ENCODE results near the gene TP73. TPM values are rescaled to one million over a fixed set of nuclear protein-coding genes. Genes with fewer than 3 reads are reported as not detected.

Gene TP73
- total RNA-seq, 3 donors from 2014 or later (not counting 1 experiment from before 2014, with no cell fraction given): 0.28 to 0.50 (median 0.39) TPM

- peaks cover 5 to 17% of the 10 kb centered on the region in 2 donors for H3K4me1 Mint-ChIP-seq
- Histone ChIP-seq H3K4me1 (ENCODE audit: control insufficient read depth, insufficient read depth, low read length) (peaks cover 26% of the 10 kb centered on the region), H3K36me3 (ENCODE audit: control insufficient read depth, insufficient read depth, low read length) (no peaks in the 10 kb centered on the region), H3K27ac (ENCODE audit: low read length) (no peak overlapping the region), H3K9me3 (ENCODE audit: control insufficient read depth, insufficient read depth, low read length) (no peaks in the 10 kb centered on the region), H3K4me3 (ENCODE audit: low read length) (no peak overlapping the region), H3K27me3 (ENCODE audit: control insufficient read depth, insufficient read depth, low read length) (peaks cover 26% of the 10 kb centered on the region)
- TF ChIP-seq, protein P1, sequence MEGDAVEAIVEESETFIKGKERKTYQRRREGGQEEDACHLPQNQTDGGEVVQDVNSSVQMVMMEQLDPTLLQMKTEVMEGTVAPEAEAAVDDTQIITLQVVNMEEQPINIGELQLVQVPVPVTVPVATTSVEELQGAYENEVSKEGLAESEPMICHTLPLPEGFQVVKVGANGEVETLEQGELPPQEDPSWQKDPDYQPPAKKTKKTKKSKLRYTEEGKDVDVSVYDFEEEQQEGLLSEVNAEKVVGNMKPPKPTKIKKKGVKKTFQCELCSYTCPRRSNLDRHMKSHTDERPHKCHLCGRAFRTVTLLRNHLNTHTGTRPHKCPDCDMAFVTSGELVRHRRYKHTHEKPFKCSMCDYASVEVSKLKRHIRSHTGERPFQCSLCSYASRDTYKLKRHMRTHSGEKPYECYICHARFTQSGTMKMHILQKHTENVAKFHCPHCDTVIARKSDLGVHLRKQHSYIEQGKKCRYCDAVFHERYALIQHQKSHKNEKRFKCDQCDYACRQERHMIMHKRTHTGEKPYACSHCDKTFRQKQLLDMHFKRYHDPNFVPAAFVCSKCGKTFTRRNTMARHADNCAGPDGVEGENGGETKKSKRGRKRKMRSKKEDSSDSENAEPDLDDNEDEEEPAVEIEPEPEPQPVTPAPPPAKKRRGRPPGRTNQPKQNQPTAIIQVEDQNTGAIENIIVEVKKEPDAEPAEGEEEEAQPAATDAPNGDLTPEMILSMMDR (IDR thresholded peaks at IDR 0.05): no peak
- no peak overlapping the region for H3K4me3 Mint-ChIP-seq
- ATAC-seq (no peak), DNase-seq (no peak)
- no peaks in the 10 kb centered on the region for H3K36me3 Mint-ChIP-seq
- intact Hi-C loops (cut with micrococcal nuclease): no loop called here
- no peaks in the 10 kb centered on the region for H3K9me3 Mint-ChIP-seq
- 92% methylated on average over 22 of the region's 22 CpGs for WGBS (ENCODE audit: insufficient coverage)
- no peak overlapping the region for H3K27ac Mint-ChIP-seq
- H3K27me3 Mint-ChIP-seq (ENCODE audit: low read depth in 2 of 2): peaks cover 43 to 65% of the 10 kb centered on the region in 2 donors
Observed at GRCh38 chr1:3654549-3655281, 2.4 kb downstream of the TP73 start.

GRCh38 chr1:3656450-3657095, 4.3 kb downstream of the TP73 start:
- H3K4me1 Mint-ChIP-seq: no peaks in the 10 kb centered on the region
- 75% methylated on average over 13 of the region's 13 CpGs for WGBS (ENCODE audit: insufficient coverage)
- H3K4me3 Mint-ChIP-seq: no peak overlapping the region

DNA sequence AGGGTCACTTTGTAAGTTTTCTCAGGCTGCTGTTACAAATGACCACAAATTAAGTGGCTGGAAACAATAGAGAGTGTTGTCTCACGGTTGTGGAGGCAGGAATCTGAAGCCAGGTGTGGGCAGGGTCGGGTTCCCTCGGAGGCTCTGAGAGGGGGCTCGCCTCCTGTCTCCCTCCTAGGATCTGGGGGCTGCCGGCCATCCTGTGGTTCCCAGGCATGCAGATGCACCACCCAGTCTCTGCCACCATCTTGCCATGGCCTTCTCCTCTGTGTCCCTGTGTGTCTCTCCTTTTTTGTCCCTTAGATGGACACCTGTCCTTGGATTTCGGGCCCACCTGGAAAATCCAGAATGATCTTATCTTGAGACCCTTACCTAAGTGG, 4.8 kb downstream of the TP73 start:
- Histone ChIP-seq H3K4me1 (ENCODE audit: control insufficient read depth, insufficient read depth, low read length) (peaks cover 5% of the 10 kb centered on the region), H3K27ac (ENCODE audit: low read length) (no peak overlapping the region), H3K27me3 (ENCODE audit: control insufficient read depth, insufficient read depth, low read length) (peaks cover 6% of the 10 kb centered on the region), H3K4me3 (ENCODE audit: low read length) (no peak overlapping the region), H3K36me3 (ENCODE audit: control insufficient read depth, insufficient read depth, low read length) (no peaks in the 10 kb centered on the region), H3K9me3 (ENCODE audit: control insufficient read depth, insufficient read depth, low read length) (no peaks in the 10 kb centered on the region)
- no peak for ATAC-seq
- no peaks in the 10 kb centered on the region for H3K4me1 Mint-ChIP-seq
- no peak overlapping the region for H3K4me3 Mint-ChIP-seq
- TF ChIP-seq, protein P1 (IDR thresholded peaks at IDR 0.05): no peak
- intact Hi-C loops (cut with micrococcal nuclease): no loop called here
- WGBS (ENCODE audit: insufficient coverage): 66% methylated on average over 6 of the region's 6 CpGs
- peaks cover 33 to 53% of the 10 kb centered on the region in 2 donors for H3K27me3 Mint-ChIP-seq (ENCODE audit: low read depth in 2 of 2)
- no peaks in the 10 kb centered on the region for H3K9me3 Mint-ChIP-seq
- no peak overlapping the region for H3K27ac Mint-ChIP-seq
- no peaks in the 10 kb centered on the region for H3K36me3 Mint-ChIP-seq
- DNase-seq: no peak

More at GRCh38 chr1:3656450-3657095, 4.3 kb downstream of the TP73 start:
- no peaks in the 10 kb centered on the region for H3K9me3 ChIP-seq (ENCODE audit: control insufficient read depth, insufficient read depth, low read length)
- peaks cover 10% of the 10 kb centered on the region for H3K4me1 ChIP-seq (ENCODE audit: control insufficient read depth, insufficient read depth, low read length)
- ATAC-seq: no peak
- H3K27ac ChIP-seq (ENCODE audit: low read length): no peak overlapping the region
- no peaks in the 10 kb centered on the region for H3K36me3 Mint-ChIP-seq
- peaks cover 33 to 53% of the 10 kb centered on the region in 2 donors for H3K27me3 Mint-ChIP-seq (ENCODE audit: low read depth in 2 of 2)
- H3K9me3 Mint-ChIP-seq: no peaks in the 10 kb centered on the region
- H3K27me3 ChIP-seq (ENCODE audit: control insufficient read depth, insufficient read depth, low read length): peaks cover 10% of the 10 kb centered on the region
- intact Hi-C loops (cut with micrococcal nuclease): no loop called here
- TF ChIP-seq, protein P1 (IDR thresholded peaks at IDR 0.05): no peak
- no peak overlapping the region for H3K4me3 ChIP-seq (ENCODE audit: low read length)
- no peaks in the 10 kb centered on the region for H3K36me3 ChIP-seq (ENCODE audit: control insufficient read depth, insufficient read depth, low read length)
- no peak for DNase-seq
- no peak overlapping the region for H3K27ac Mint-ChIP-seq

Measured in natural killer cell (primary cell).